HEK293 (cell line): ENCODE data around the gene ANKRD63.

ENCODE experiments used
- CTCF ChIA-PET: fragments of 350-600 bp; formaldehyde crosslinking; extraction: SDS; loops from one replicate; lab custom pipeline; 2021; ENCODE audit warnings: antibody characterized with exemption; lab: Yijun Ruan, JAX
- POLR2A ChIA-PET: fragments of 300-600 bp; formaldehyde crosslinking; extraction: SDS; loops from one replicate; lab custom pipeline; 2020; ENCODE audit warnings: antibody characterized with exemption, inconsistent platforms; lab: Yijun Ruan, JAX
- H3K27ac ChIP-seq: fragments of 200-500 bp; sonication (Bioruptor generic); 2 replicates; pipeline ENCODE4 v1.5.1; 2014; ENCODE audit warnings: low read depth, low read length, control low read depth, inconsistent platforms; ENCODE audit errors: extremely low read depth
- H3K36me3 ChIP-seq, 2 experiments: fragments of 200-500 bp in 1 of 2; sonication (Bioruptor generic) in 1 of 2; 1 replicate in 1 of 2; 2 replicates in 1 of 2; pipeline ENCODE4 v1.5.1; 2014 to 2017; ENCODE audit warnings: inconsistent platforms in 2 of 2, low read length in 2 of 2; ENCODE audit not compliant: control insufficient read depth in 2 of 2, insufficient read depth in 1 of 2
- H3K4me1 ChIP-seq: fragments of 200-500 bp; sonication (Bioruptor generic); 2 replicates; pipeline ENCODE4 v1.5.1; 2014; ENCODE audit warnings: mild to moderate bottlenecking, low read length, inconsistent platforms; ENCODE audit not compliant: control insufficient read depth, insufficient read depth
- H3K4me3 ChIP-seq: 2 replicates; pipeline ENCODE4 v1.5.1; 2011; ENCODE audit warnings: low read depth, mild to moderate bottlenecking, control low read depth, low read length, moderate library complexity
- H3K9me3 ChIP-seq: fragments of 200-500 bp; sonication (Bioruptor generic); 2 replicates; pipeline ENCODE4 v1.5.1; 2014; ENCODE audit warnings: low read depth, low read length, inconsistent platforms; ENCODE audit not compliant: control insufficient read depth, insufficient read depth
- GLI4 ChIP-seq: fragments of 450-650 bp; formaldehyde crosslinking; IDR thresholded peaks from 2 replicates; pipeline ENCODE4 v1.5.1; 2016; ENCODE audit warnings: missing biosample characterization, missing genetic modification characterization
- GLIS1 ChIP-seq: fragments of 450-650 bp; formaldehyde crosslinking; IDR thresholded peaks from 2 replicates; pipeline ENCODE4 v1.5.1; 2016; ENCODE audit warnings: missing biosample characterization, missing genetic modification characterization
- GLIS2 ChIP-seq: fragments of 450-650 bp; formaldehyde crosslinking; IDR thresholded peaks from 2 replicates; pipeline ENCODE4 v1.5.1; 2016; ENCODE audit warnings: missing biosample characterization, missing genetic modification characterization
- KLF8 ChIP-seq: fragments of 450-650 bp; formaldehyde crosslinking; IDR thresholded peaks from 2 replicates; pipeline ENCODE4 v1.5.1; 2016; ENCODE audit warnings: missing biosample characterization, missing genetic modification characterization
- WT1 ChIP-seq: fragments of 450-650 bp; formaldehyde crosslinking; IDR thresholded peaks from 2 replicates; pipeline ENCODE4 v1.5.1; 2016; ENCODE audit warnings: missing biosample characterization, missing genetic modification characterization
- ZBTB21 ChIP-seq: fragments of 450-650 bp; formaldehyde crosslinking; IDR thresholded peaks from 2 replicates; pipeline ENCODE4 v1.5.1; 2017; ENCODE audit warnings: missing biosample characterization, missing genetic modification characterization
- ZBTB48 ChIP-seq: fragments of 450-650 bp; formaldehyde crosslinking; IDR thresholded peaks from 2 replicates; pipeline ENCODE4 v1.5.1; 2016; ENCODE audit warnings: missing biosample characterization, missing genetic modification characterization
- ZFHX2 ChIP-seq: fragments of 450-650 bp; formaldehyde crosslinking; conservative IDR thresholded peaks from 2 replicates; pipeline ENCODE4 v1.5.1; 2016; ENCODE audit warnings: missing biosample characterization, missing genetic modification characterization
- ZFP3 ChIP-seq: fragments of 450-650 bp; formaldehyde crosslinking; IDR thresholded peaks from 2 replicates; pipeline ENCODE4 v1.5.1; 2016; ENCODE audit warnings: low read depth, missing biosample characterization, missing genetic modification characterization
- ZIC2 ChIP-seq: fragments of 450-650 bp; formaldehyde crosslinking; IDR thresholded peaks from 2 replicates; pipeline ENCODE4 v1.5.1; 2016; ENCODE audit warnings: missing biosample characterization, missing genetic modification characterization
- ZNF140 ChIP-seq: fragments of 450-650 bp; formaldehyde crosslinking; IDR thresholded peaks from 2 replicates; pipeline ENCODE4 v1.5.1; 2016; ENCODE audit warnings: missing biosample characterization, missing genetic modification characterization
- ZNF155 ChIP-seq: fragments of 450-650 bp; formaldehyde crosslinking; IDR thresholded peaks from 2 replicates; pipeline ENCODE4 v1.5.1; 2016; ENCODE audit warnings: missing biosample characterization, missing genetic modification characterization
- ZNF211 ChIP-seq: fragments of 450-650 bp; formaldehyde crosslinking; IDR thresholded peaks from 2 replicates; pipeline ENCODE4 v1.5.1; 2016; ENCODE audit warnings: low read depth, missing biosample characterization, missing genetic modification characterization
- ZNF311 ChIP-seq: fragments of 450-650 bp; formaldehyde crosslinking; IDR thresholded peaks from 2 replicates; pipeline ENCODE4 v1.5.1; 2017; ENCODE audit warnings: missing biosample characterization, missing genetic modification characterization, borderline replicate concordance
- ZNF341 ChIP-seq: fragments of 450-650 bp; formaldehyde crosslinking; IDR thresholded peaks from 2 replicates; pipeline ENCODE4; 2016; ENCODE audit warnings: low read depth, missing biosample characterization, missing genetic modification characterization
- ZNF416 ChIP-seq: fragments of 450-650 bp; formaldehyde crosslinking; IDR thresholded peaks from 2 replicates; pipeline ENCODE4 v1.5.1; 2016; ENCODE audit warnings: missing biosample characterization, missing genetic modification characterization
- ZNF433 ChIP-seq: fragments of 450-650 bp; formaldehyde crosslinking; IDR thresholded peaks from 2 replicates; pipeline ENCODE4 v1.5.1; 2016; ENCODE audit warnings: missing biosample characterization, missing genetic modification characterization, low read depth
- ZNF514 ChIP-seq: fragments of 450-650 bp; formaldehyde crosslinking; IDR thresholded peaks from 2 replicates; pipeline ENCODE4 v1.5.1; 2016; ENCODE audit warnings: missing biosample characterization, missing genetic modification characterization
- ZNF600 ChIP-seq: fragments of 450-650 bp; formaldehyde crosslinking; IDR thresholded peaks from 2 replicates; pipeline ENCODE4 v1.5.1; 2016; ENCODE audit warnings: missing biosample characterization, missing genetic modification characterization
- ZNF629 ChIP-seq: fragments of 450-650 bp; formaldehyde crosslinking; IDR thresholded peaks from 2 replicates; pipeline ENCODE4 v1.5.1; 2017; ENCODE audit warnings: missing biosample characterization, missing genetic modification characterization
- ZNF76 ChIP-seq: fragments of 450-650 bp; formaldehyde crosslinking; IDR thresholded peaks from 2 replicates; pipeline ENCODE4; 2016; ENCODE audit warnings: low read depth, missing biosample characterization, missing genetic modification characterization, borderline replicate concordance
- ZNF776 ChIP-seq: fragments of 450-650 bp; formaldehyde crosslinking; IDR thresholded peaks from 2 replicates; pipeline ENCODE4 v1.5.0; 2017; ENCODE audit warnings: missing biosample characterization, missing genetic modification characterization, borderline replicate concordance
- ZNF791 ChIP-seq: fragments of 450-650 bp; formaldehyde crosslinking; IDR thresholded peaks from 2 replicates; pipeline ENCODE4 v1.5.1; 2016; ENCODE audit warnings: missing biosample characterization, missing genetic modification characterization
- TF ChIP-seq, protein P1 (sequence below): fragments of 450-650 bp; formaldehyde crosslinking; IDR thresholded peaks from 2 replicates; pipeline ENCODE4 v1.5.1; 2017; ENCODE audit warnings: missing biosample characterization, missing genetic modification characterization
- TF ChIP-seq, protein P2 (sequence below): fragments of 450-650 bp; formaldehyde crosslinking; IDR thresholded peaks from 2 replicates; pipeline ENCODE4 v1.5.1; 2016; ENCODE audit warnings: missing biosample characterization, missing genetic modification characterization
- TF ChIP-seq, protein P3 (sequence below): fragments of 450-650 bp; formaldehyde crosslinking; IDR thresholded peaks from 2 replicates; pipeline ENCODE4 v1.5.1; 2017; ENCODE audit warnings: missing biosample characterization, missing genetic modification characterization
- TF ChIP-seq, protein P4 (sequence below): fragments of 450-650 bp; formaldehyde crosslinking; IDR thresholded peaks from 2 replicates; pipeline ENCODE4 v1.5.1; 2016; ENCODE audit warnings: missing biosample characterization, missing genetic modification characterization
- TF ChIP-seq, protein P5 (sequence below): fragments of 450-650 bp; formaldehyde crosslinking; IDR thresholded peaks from 2 replicates; pipeline ENCODE4 v1.5.1; 2016; ENCODE audit warnings: missing biosample characterization, missing genetic modification characterization

The ANKRD63 gene

DNA sequence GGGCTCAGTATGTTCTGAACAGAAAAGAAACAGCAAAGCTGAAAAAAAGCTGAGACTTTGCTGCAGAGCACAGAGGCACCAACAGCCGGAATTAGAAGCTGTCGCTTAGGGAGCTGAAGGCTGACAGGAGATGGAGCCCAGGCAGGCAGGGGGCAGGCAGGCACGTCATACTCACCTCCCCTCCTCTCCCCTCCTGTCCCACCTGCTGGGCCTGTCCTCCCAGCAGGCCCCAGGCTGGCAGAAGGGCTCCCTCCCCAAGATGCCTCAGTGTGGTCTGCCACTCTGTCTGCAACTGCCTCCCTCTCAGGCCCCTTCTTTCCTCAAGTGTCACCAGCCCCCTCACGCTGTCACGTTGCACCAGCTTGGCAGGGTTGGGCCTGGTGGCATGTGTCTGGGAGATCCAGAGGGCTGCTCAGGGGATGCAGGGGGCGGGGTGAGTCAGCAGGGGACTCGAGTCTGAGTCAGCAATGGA is 3.2 kb upstream of the ANKRD63 start:
- Histone ChIP-seq H3K4me3 (no peak overlapping the region), H3K36me3 (no peaks in the 10 kb centered on the region), H3K4me1 (peaks cover 6% of the 10 kb centered on the region), H3K9me3 (no peaks in the 10 kb centered on the region), H3K27ac (no peak overlapping the region)
- CTCF ChIA-PET, result interaction anchor here (1.4 to 3.2 kb wide), 4 partner anchors 12 to 53 kb away, joined by 3 to 22 read pairs (median 8); no protein-coding TSS in a partner anchor
- POLR2A ChIA-PET, result no interaction called here
- TF ChIP-seq ZNF311 (no peak), ZBTB48 (peak; percentile 51; the same call in 1 of the 2 replicates), GLIS1 (tag by site-specific recombination) (peak; percentile 87), ZNF629 (peak; percentile 64), ZNF76 (peak; percentile 27; the same call in 1 of the 2 replicates), ZNF341 (peak; percentile 54), ZNF433 (no peak), ZNF791 (no peak), ZIC2 (tag by site-specific recombination) (peak; percentile 93), GLIS2 (tag by site-specific recombination) (peak; percentile 72), ZNF155 (tag by site-specific recombination) (no peak), GLI4 (tag by site-specific recombination) (no peak), ZNF140 (tag by site-specific recombination) (no peak), ZNF514 (tag by site-specific recombination) (no peak), ZNF776 (no peak), ZFP3 (tag by site-specific recombination) (no peak), ZBTB21 (tag by site-specific recombination) (0 out of 2 replicates have a peak, but pooled peaks have one; percentile 35), WT1 (tag by site-specific recombination) (peak; percentile 91), KLF8 (tag by site-specific recombination) (no peak), ZNF211 (tag by site-specific recombination) (no peak), ZFHX2 (0 out of 2 replicates have a peak, but pooled peaks have one; percentile 42), ZNF416 (no peak), ZNF600 (tag by site-specific recombination) (peak; percentile 94)
- TF ChIP-seq, protein P1, sequence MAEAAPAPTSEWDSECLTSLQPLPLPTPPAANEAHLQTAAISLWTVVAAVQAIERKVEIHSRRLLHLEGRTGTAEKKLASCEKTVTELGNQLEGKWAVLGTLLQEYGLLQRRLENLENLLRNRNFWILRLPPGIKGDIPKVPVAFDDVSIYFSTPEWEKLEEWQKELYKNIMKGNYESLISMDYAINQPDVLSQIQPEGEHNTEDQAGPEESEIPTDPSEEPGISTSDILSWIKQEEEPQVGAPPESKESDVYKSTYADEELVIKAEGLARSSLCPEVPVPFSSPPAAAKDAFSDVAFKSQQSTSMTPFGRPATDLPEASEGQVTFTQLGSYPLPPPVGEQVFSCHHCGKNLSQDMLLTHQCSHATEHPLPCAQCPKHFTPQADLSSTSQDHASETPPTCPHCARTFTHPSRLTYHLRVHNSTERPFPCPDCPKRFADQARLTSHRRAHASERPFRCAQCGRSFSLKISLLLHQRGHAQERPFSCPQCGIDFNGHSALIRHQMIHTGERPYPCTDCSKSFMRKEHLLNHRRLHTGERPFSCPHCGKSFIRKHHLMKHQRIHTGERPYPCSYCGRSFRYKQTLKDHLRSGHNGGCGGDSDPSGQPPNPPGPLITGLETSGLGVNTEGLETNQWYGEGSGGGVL (tag by site-specific recombination), result peak; percentile 90
- TF ChIP-seq, protein P2, sequence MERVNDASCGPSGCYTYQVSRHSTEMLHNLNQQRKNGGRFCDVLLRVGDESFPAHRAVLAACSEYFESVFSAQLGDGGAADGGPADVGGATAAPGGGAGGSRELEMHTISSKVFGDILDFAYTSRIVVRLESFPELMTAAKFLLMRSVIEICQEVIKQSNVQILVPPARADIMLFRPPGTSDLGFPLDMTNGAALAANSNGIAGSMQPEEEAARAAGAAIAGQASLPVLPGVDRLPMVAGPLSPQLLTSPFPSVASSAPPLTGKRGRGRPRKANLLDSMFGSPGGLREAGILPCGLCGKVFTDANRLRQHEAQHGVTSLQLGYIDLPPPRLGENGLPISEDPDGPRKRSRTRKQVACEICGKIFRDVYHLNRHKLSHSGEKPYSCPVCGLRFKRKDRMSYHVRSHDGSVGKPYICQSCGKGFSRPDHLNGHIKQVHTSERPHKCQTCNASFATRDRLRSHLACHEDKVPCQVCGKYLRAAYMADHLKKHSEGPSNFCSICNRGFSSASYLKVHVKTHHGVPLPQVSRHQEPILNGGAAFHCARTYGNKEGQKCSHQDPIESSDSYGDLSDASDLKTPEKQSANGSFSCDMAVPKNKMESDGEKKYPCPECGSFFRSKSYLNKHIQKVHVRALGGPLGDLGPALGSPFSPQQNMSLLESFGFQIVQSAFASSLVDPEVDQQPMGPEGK, result peak; percentile 73
- TF ChIP-seq, protein P3, sequence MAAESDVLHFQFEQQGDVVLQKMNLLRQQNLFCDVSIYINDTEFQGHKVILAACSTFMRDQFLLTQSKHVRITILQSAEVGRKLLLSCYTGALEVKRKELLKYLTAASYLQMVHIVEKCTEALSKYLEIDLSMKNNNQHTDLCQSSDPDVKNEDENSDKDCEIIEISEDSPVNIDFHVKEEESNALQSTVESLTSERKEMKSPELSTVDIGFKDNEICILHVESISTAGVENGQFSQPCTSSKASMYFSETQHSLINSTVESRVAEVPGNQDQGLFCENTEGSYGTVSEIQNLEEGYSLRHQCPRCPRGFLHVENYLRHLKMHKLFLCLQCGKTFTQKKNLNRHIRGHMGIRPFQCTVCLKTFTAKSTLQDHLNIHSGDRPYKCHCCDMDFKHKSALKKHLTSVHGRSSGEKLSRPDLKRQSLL, result peak; percentile 62; the same call in 1 of the 2 replicates
- TF ChIP-seq, protein P4, sequence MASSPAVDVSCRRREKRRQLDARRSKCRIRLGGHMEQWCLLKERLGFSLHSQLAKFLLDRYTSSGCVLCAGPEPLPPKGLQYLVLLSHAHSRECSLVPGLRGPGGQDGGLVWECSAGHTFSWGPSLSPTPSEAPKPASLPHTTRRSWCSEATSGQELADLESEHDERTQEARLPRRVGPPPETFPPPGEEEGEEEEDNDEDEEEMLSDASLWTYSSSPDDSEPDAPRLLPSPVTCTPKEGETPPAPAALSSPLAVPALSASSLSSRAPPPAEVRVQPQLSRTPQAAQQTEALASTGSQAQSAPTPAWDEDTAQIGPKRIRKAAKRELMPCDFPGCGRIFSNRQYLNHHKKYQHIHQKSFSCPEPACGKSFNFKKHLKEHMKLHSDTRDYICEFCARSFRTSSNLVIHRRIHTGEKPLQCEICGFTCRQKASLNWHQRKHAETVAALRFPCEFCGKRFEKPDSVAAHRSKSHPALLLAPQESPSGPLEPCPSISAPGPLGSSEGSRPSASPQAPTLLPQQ (tag by site-specific recombination), result 0 out of 2 replicates have a peak, but pooled peaks have one; percentile 11
- TF ChIP-seq, protein P5, sequence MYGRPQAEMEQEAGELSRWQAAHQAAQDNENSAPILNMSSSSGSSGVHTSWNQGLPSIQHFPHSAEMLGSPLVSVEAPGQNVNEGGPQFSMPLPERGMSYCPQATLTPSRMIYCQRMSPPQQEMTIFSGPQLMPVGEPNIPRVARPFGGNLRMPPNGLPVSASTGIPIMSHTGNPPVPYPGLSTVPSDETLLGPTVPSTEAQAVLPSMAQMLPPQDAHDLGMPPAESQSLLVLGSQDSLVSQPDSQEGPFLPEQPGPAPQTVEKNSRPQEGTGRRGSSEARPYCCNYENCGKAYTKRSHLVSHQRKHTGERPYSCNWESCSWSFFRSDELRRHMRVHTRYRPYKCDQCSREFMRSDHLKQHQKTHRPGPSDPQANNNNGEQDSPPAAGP (tag by site-specific recombination), result no peak
